PC-9 (cell line): Measurements from ENCODE around the gene KMT5C.

ENCODE experiments used
- CTCF ChIP-seq: fragments of 200-600 bp; sonication (generic); conservative IDR thresholded peaks from 2 replicates; pipeline ENCODE4 v1.6.1; 2017; ENCODE audit warnings: mixed run types, antibody characterized with exemption, mild to moderate bottlenecking, moderate library complexity
- EZH2 ChIP-seq: fragments of 200-600 bp; sonication (generic); IDR thresholded peaks from 2 replicates; pipeline ENCODE4 v1.8.0; 2017; ENCODE audit warnings: antibody characterized with exemption, low read depth

DNA sequence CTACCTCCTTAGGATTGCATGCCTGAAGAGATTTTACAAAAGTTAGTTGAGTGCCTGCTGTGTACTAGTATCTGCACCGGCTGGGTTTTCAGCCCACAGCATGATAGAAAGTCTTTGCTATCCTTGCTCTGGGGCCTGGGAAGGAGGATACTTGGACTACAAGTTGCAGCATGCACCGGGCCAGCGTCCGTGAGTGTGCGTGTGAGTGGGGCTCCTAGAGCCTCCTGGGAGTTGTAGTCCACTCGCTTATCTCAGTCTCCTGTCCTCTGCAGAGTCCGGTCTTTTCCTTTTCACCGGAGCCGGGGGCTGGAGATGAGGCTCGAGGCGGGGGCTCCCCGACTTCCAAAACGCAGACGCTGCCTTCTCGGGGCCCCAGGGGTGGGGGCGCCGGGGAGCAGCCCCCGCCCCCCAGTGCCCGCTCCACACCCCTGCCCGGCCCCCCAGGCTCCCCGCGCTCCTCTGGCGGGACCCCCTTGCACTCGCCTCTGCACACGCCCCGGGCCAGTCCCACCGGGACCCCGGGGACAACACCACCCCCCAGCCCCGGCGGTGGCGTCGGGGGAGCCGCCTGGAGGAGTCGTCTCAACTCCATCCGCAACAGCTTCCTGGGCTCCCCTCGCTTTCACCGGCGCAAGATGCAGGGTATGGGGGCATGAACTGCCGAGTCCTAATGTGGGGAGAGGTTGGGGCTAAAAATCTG, 35.2 kb upstream of the KMT5C start:
- TF ChIP-seq CTCF, result no peak
- no peak for TF ChIP-seq EZH2
